22Rv1 (cell line): ENCODE measurements around the gene PKD2L2.

Experiments
- CTCF ChIP-seq: fragments of 450-650 bp; IDR thresholded peaks from 2 replicates; pipeline ENCODE4 v1.5.1; 2017; ENCODE audit warnings: mild to moderate bottlenecking
- ZFX ChIP-seq: fragments of 450-650 bp; IDR thresholded peaks from 2 replicates; pipeline ENCODE4 v1.6.1; 2017; ENCODE audit warnings: antibody characterized with exemption, borderline replicate concordance

DNA sequence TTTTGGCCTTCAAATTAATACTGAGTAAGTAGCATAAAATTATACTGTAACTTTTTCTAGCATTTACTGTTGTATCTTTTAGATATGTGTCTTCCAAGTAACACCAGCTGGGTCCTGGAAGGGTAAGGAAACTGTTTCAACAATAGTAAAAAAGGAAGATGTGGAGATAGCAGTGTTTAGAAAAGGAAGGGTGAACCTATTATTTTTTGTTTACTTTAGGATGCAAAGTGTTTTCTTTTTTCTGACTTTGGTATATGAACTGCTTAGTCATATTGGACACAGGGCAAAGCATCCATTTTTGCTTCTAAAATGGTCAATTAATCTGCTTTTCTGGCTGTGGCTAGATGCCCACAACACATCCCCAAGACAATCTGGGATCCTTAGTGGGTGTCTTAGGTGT, 5.3 kb downstream of the PKD2L2 start:
- no peak for TF ChIP-seq CTCF
- no peak for TF ChIP-seq ZFX
